SKM-1 treated with dmso at 0.1 percent for 144 hours (cell line): ENCODE results near the gene GRIA1.

ENCODE experiments used
- DNase-seq: peaks from one replicate; lab custom pipeline; 2025; ENCODE audit not compliant: unreplicated experiment; lab: John Stamatoyannopoulos, UW

GRIA1 gene

GRCh38 chr5:153543959-153544470 is 53.5 kb downstream of the GRIA1 start:
- DNase-seq = no peak

- no peak for DNase-seq
Measured at GRCh38 chr5:153544706-153545105, 54.2 kb downstream of the GRIA1 start.

- no peak for DNase-seq
Measured at GRCh38 chr5:153546566-153546965, 56.1 kb downstream of the GRIA1 start.

- DNase-seq = no peak
Measured at GRCh38 chr5:153551537-153552079, 61.1 kb downstream of the GRIA1 start.

- no peak for DNase-seq
Measured at GRCh38 chr5:153552886-153553285, 62.4 kb downstream of the GRIA1 start.

GRCh38 chr5:153555420-153556114 is 65.1 kb downstream of the GRIA1 start:
- DNase-seq = no peak

GRCh38 chr5:153558957-153559356 is 68.5 kb downstream of the GRIA1 start:
- no peak for DNase-seq

- DNase-seq = no peak
Measured at GRCh38 chr5:153559926-153560325, 69.5 kb downstream of the GRIA1 start.

GRCh38 chr5:153562189-153562588 is 71.7 kb downstream of the GRIA1 start:
- no peak for DNase-seq

GRCh38 chr5:153565822-153566221 is 75.4 kb downstream of the GRIA1 start:
- no peak for DNase-seq

- DNase-seq = no peak
Measured at GRCh38 chr5:153569036-153569435, 78.6 kb downstream of the GRIA1 start.

- DNase-seq = no peak
Measured at GRCh38 chr5:153571162-153571561, 80.7 kb downstream of the GRIA1 start.

GRCh38 chr5:153572411-153573145 is 82.1 kb downstream of the GRIA1 start:
- DNase-seq = no peak

- DNase-seq = no peak
Measured at GRCh38 chr5:153573326-153574033, 83.0 kb downstream of the GRIA1 start.

- no peak for DNase-seq
Measured at GRCh38 chr5:153584126-153584959, 93.9 kb downstream of the GRIA1 start.

- DNase-seq = no peak
Measured at GRCh38 chr5:153584960-153585359, 94.5 kb downstream of the GRIA1 start.

- no peak for DNase-seq
Measured at GRCh38 chr5:153585622-153586277, 95.3 kb downstream of the GRIA1 start.

GRCh38 chr5:153592081-153592480 is 101.6 kb downstream of the GRIA1 start:
- DNase-seq = no peak

GRCh38 chr5:153594785-153595184 is 104.3 kb downstream of the GRIA1 start:
- no peak for DNase-seq

GRCh38 chr5:153598099-153598498 is 107.6 kb downstream of the GRIA1 start:
- DNase-seq = no peak
